PC-3 (cell line): ENCODE measurements around the gene P4HB. TPM values are rescaled to one million over a fixed set of nuclear protein-coding genes. Genes with fewer than 3 reads are reported as not detected.

Experiments
- ATAC-seq: fragments of 200-7000 bp; cut with Tn5 transposase; 2 replicates; pipeline ENCODE4 v1.9.1; 2020; ENCODE audit warnings: mild to moderate bottlenecking, moderate library complexity
- BruUV-seq: library from RNA; stranded (reverse); fragments of 400-500 nt; replicated peaks from 2 replicates; lab custom pipeline; 2021; lab: Mats Ljungman, UMichigan
- CTCF ChIA-PET: fragments of 300-600 bp; sonication (Branson Sonifier 250); formaldehyde crosslinking; loops from one replicate; lab custom pipeline; 2022; ENCODE audit warnings: antibody characterized with exemption; lab: Charles Lee
- POLR2A ChIA-PET: fragments of 300-600 bp; sonication (Branson Sonifier 250); formaldehyde crosslinking; loops from one replicate; lab custom pipeline; 2022; ENCODE audit warnings: antibody characterized with exemption; ENCODE audit not compliant: unreplicated experiment; lab: Charles Lee
- DNase-seq: peaks from one replicate; pipeline ENCODE4 v3.0.0-alpha.2; 2015
- H2AFZ ChIP-seq: fragments of 300-600 bp; sonication (generic); 2 replicates; pipeline ENCODE4 v1.6.0; 2016; ENCODE audit warnings: antibody characterized with exemption, low read length
- H3F3A ChIP-seq: fragments of 300-600 bp; sonication (generic); one replicate; pipeline ENCODE4 v1.6.0; 2017; ENCODE audit warnings: antibody characterized with exemption, low read length, control low read depth, mild to moderate bottlenecking; ENCODE audit not compliant: unreplicated experiment
- H3K27ac ChIP-seq: fragments of 300-600 bp; sonication (generic); 2 replicates; pipeline ENCODE4 v1.5.1; 2016; ENCODE audit warnings: mild to moderate bottlenecking, low read length
- H3K27me3 ChIP-seq: fragments of 300-600 bp; sonication (generic); 2 replicates; pipeline ENCODE4 v1.6.1; 2016; ENCODE audit warnings: low read length, mixed read lengths
- H3K36me3 ChIP-seq: fragments of 300-600 bp; sonication (generic); 2 replicates; pipeline ENCODE4 v1.6.1; 2016; ENCODE audit warnings: low read depth, mixed run types, low read length, mixed read lengths
- H3K4me1 ChIP-seq: fragments of 300-600 bp; sonication (generic); 2 replicates; pipeline ENCODE4 v1.5.1; 2016; ENCODE audit warnings: low read length; ENCODE audit not compliant: insufficient read depth
- H3K4me2 ChIP-seq: fragments of 300-600 bp; sonication (generic); 2 replicates; pipeline ENCODE4 v1.6.0; 2016; ENCODE audit warnings: low read length
- H3K4me3 ChIP-seq: fragments of 300-600 bp; sonication (generic); 2 replicates; pipeline ENCODE4 v1.5.1; 2016; ENCODE audit warnings: mild to moderate bottlenecking, low read length, mixed read lengths
- H3K79me2 ChIP-seq: fragments of 300-600 bp; sonication (generic); 2 replicates; pipeline ENCODE4 v1.6.1; 2017; ENCODE audit warnings: low read length, mixed read lengths
- H3K9ac ChIP-seq: fragments of 300-600 bp; sonication (generic); 2 replicates; pipeline ENCODE4 v1.6.0; 2016; ENCODE audit warnings: mild to moderate bottlenecking, low read length
- H3K9me2 ChIP-seq: fragments of 300-600 bp; sonication (generic); replicated peaks from 2 replicates; pipeline ENCODE4 v1.6.1; 2016; ENCODE audit warnings: mixed run types, low read length, mixed read lengths
- H3K9me3 ChIP-seq: fragments of 300-600 bp; sonication (generic); 2 replicates; pipeline ENCODE4 v1.6.1; 2016; ENCODE audit warnings: low read length, mixed read lengths
- H4K20me1 ChIP-seq: fragments of 300-600 bp; sonication (generic); 2 replicates; pipeline ENCODE4 v1.6.1; 2016; ENCODE audit warnings: low read length, mixed read lengths
- EZH2 ChIP-seq: fragments of 300-600 bp; sonication (generic); IDR thresholded peaks from one replicate; pipeline ENCODE4 v1.6.1; 2017; ENCODE audit warnings: antibody characterized with exemption, mild to moderate bottlenecking, low read length; ENCODE audit not compliant: unreplicated experiment
- EZH2phosphoT487 ChIP-seq: fragments of 300-600 bp; sonication (generic); IDR thresholded peaks from 2 replicates; pipeline ENCODE4 v1.6.1; 2018; ENCODE audit warnings: mild to moderate bottlenecking, antibody characterized with exemption, low read length, borderline replicate concordance
- intact Hi-C: fragments of 100-400 bp; cut with micrococcal nuclease; formaldehyde crosslinking; loops from 2 replicates; pipeline ENCODE4 v1.9.0; 2023
- total RNA-seq: library from RNA; depleted of rRNA; stranded (reverse); fragments of >200 nt; gene quantifications from 2 replicates; pipeline ENCODE4 v1.2.3, GENCODE V29; 2014
- TF ChIP-seq, protein P1 (sequence below): fragments of 300-600 bp; sonication (generic); conservative IDR thresholded peaks from 2 replicates; pipeline ENCODE4 v1.5.1; 2017; ENCODE audit warnings: antibody characterized with exemption, low read depth, mild to moderate bottlenecking, low read length

Gene P4HB
- total RNA-seq, 1 experiment from 2014 or later, result 1,089 TPM

GRCh38 chr17:81831957-81832607, 28.3 kb downstream of the P4HB start:
- Histone ChIP-seq H3F3A (no peaks in the 10 kb centered on the region), H3K27ac (peak overlapping the region; percentile 17), H3K4me3 (peak overlapping the region; percentile 78), H3K9me3 (no peaks in the 10 kb centered on the region), H2AFZ (peak overlapping the region; percentile 81), H3K4me1 (peaks cover 21% of the 10 kb centered on the region), H3K36me3 (no peaks in the 10 kb centered on the region), H3K27me3 (no peaks in the 10 kb centered on the region), H3K9ac (peak overlapping the region; percentile 76), H3K4me2 (peak overlapping the region; percentile 99), H3K9me2 (no peaks in the 10 kb centered on the region), H4K20me1 (no peaks in the 10 kb centered on the region), H3K79me2 (peaks cover 19% of the 10 kb centered on the region; the same call in 1 of the 2 replicates)
- ChIA-PET POLR2A (interaction anchor here (0.5 kb wide), 1 partner anchor 29 kb away, joined by 4 read pairs; no protein-coding TSS in a partner anchor), CTCF (no interaction called here)
- ATAC-seq (no peak), DNase-seq (no peak)
- BruUV-seq, result TSS peak; percentile 74
- intact Hi-C loops, result no loop called here
- TF ChIP-seq, protein P1, sequence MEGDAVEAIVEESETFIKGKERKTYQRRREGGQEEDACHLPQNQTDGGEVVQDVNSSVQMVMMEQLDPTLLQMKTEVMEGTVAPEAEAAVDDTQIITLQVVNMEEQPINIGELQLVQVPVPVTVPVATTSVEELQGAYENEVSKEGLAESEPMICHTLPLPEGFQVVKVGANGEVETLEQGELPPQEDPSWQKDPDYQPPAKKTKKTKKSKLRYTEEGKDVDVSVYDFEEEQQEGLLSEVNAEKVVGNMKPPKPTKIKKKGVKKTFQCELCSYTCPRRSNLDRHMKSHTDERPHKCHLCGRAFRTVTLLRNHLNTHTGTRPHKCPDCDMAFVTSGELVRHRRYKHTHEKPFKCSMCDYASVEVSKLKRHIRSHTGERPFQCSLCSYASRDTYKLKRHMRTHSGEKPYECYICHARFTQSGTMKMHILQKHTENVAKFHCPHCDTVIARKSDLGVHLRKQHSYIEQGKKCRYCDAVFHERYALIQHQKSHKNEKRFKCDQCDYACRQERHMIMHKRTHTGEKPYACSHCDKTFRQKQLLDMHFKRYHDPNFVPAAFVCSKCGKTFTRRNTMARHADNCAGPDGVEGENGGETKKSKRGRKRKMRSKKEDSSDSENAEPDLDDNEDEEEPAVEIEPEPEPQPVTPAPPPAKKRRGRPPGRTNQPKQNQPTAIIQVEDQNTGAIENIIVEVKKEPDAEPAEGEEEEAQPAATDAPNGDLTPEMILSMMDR, result no peak
- TF ChIP-seq EZH2phosphoT487, result no peak
- no peak for TF ChIP-seq EZH2

GRCh38 chr17:81831563-81831956, 28.8 kb downstream of the P4HB start:
- POLR2A ChIA-PET, result no interaction called here
- ATAC-seq (no peak), DNase-seq (no peak)
- H3K27ac ChIP-seq, result no peak overlapping the region
- H3K4me2 ChIP-seq, result peak overlapping the region; percentile 99; the same call in 1 of the 2 replicates
- H2AFZ ChIP-seq, result no peak overlapping the region
- H3K9me2 ChIP-seq, result no peaks in the 10 kb centered on the region
- no peaks in the 10 kb centered on the region for H3K36me3 ChIP-seq
- no peaks in the 10 kb centered on the region for H3K9me3 ChIP-seq
- H3K79me2 ChIP-seq, result peaks cover 19% of the 10 kb centered on the region; the same call in 1 of the 2 replicates
- CTCF ChIA-PET, result no interaction called here
- H3K27me3 ChIP-seq, result no peaks in the 10 kb centered on the region
- BruUV-seq, result no TSS peak
- H3K9ac ChIP-seq, result no peak overlapping the region
- no peaks in the 10 kb centered on the region for H4K20me1 ChIP-seq
- peaks cover 21% of the 10 kb centered on the region for H3K4me1 ChIP-seq
- no peak for TF ChIP-seq EZH2
- TF ChIP-seq, protein P1, result no peak
- TF ChIP-seq EZH2phosphoT487, result no peak
- no peaks in the 10 kb centered on the region for H3F3A ChIP-seq
- intact Hi-C loops, result no loop called here
- H3K4me3 ChIP-seq, result no peak overlapping the region

- Histone ChIP-seq H3K27me3 (no peaks in the 10 kb centered on the region), H3K36me3 (no peaks in the 10 kb centered on the region), H3K9me3 (no peaks in the 10 kb centered on the region), H3K9me2 (no peaks in the 10 kb centered on the region), H3K4me1 (peaks cover 21% of the 10 kb centered on the region), H3F3A (no peaks in the 10 kb centered on the region), H3K79me2 (peaks cover 19% of the 10 kb centered on the region; the same call in 1 of the 2 replicates), H3K4me2 (no peak overlapping the region), H3K9ac (no peak overlapping the region), H4K20me1 (no peaks in the 10 kb centered on the region), H2AFZ (no peak overlapping the region), H3K27ac (no peak overlapping the region), H3K4me3 (no peak overlapping the region)
- no peak for DNase-seq
- ATAC-seq, result no peak
- ChIA-PET POLR2A (no interaction called here), CTCF (no interaction called here)
- BruUV-seq, result no TSS peak
- intact Hi-C loops, result no loop called here
- TF ChIP-seq, protein P1, result no peak
- TF ChIP-seq EZH2phosphoT487 (no peak), EZH2 (no peak)
Measured at GRCh38 chr17:81829858-81830257, 30.5 kb downstream of the P4HB start.
